GM13977 (cell line): Measurements from ENCODE around the gene ZNF346.

Experiments used
- DNase-seq: peaks from one replicate; pipeline ENCODE4 v3.0.0; 2012; ENCODE audit warnings: low spot score
- CTCF ChIP-seq: IDR thresholded peaks from 2 replicates; pipeline ENCODE4 v1.5.1; 2012; ENCODE audit warnings: mild to moderate bottlenecking, control low read depth; ENCODE audit not compliant: insufficient read depth; ENCODE audit errors: extremely low read depth, missing control alignments
- in situ Hi-C: fragments of 300-500 bp; cut with MboI; formaldehyde crosslinking; loops from one replicate; pipeline ENCODE4 v1.12.0; 2022; ENCODE audit warnings: low sequenced_read_pairs, low pct_unique_long_range_greater_than_20kb, mixed read lengths, inconsistent platforms; ENCODE audit not compliant: unreplicated experiment

The ZNF346 gene

DNA sequence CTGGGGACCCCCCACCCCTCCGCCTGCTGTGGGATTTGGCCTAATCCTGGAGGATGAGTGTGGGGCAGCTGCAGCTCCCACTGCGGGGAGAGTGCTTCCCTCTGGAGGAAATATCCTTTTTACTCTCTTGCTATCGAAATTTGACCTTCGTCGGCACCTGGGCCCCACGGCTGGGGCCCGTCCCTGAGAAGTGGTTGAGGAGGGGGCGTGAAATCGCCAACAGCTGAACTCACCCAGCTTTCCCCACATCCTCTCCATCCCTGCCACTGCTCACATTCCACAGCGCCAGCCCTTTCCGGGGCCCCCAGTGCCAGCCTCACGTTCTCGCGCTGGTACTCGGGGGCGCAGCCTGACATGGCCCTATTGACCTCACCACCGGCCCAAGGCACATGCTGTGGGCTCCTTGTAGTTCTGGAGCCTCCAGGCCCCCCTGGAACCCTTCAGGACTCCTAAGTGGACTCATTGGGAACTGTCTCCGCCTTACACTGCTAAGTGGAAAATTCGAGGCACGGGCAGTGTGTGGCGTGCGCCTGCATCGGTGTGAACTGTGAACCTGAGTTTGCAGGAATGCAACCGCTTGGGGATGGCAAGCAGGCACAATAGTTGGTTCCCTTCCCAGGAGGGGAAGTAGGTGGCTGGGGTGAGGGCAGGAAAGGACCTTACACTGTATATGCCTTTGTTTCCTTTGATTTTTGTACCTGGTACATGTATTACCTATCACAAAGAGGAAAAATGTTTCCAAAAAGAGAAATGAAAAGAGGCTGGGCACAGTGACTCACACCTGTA lies 83.4 kb downstream of the ZNF346 start:
- in situ Hi-C loops = loop anchor here (25.0 kb wide), 1 partner anchor 444 kb away; no protein-coding TSS in a partner anchor
- no peak for TF ChIP-seq CTCF
- no peak for DNase-seq

DNA sequence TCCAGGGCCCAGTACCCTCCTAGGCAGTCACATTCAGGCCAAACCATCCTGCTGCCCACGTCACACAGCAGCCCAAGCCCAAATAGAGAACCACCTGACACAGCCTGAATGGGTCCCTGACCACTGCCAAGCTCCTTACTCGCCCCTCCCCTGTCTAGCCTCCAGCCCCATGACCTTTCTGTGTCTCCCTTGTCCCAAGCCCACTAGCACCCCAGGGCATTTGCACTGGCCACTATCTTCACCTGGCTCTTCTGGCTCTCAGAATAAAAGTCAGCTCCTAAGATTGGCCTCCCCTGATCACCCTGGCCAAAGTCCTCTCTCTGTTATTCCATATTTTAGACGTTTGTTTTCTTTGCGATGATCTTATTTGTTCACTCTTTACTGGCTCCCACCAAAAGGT lies 84.7 kb downstream of the ZNF346 start:
- in situ Hi-C loops = loop anchor here (25.0 kb wide), 1 partner anchor 445 kb away; no protein-coding TSS in a partner anchor
- TF ChIP-seq CTCF = no peak
- no peak for DNase-seq

GRCh38 chr5:177109810-177110209 lies 87.3 kb downstream of the ZNF346 start:
- in situ Hi-C loops = loop anchor here (25.0 kb wide), 1 partner anchor 448 kb away; no protein-coding TSS in a partner anchor
- no peak for TF ChIP-seq CTCF
- DNase-seq = no peak

DNA sequence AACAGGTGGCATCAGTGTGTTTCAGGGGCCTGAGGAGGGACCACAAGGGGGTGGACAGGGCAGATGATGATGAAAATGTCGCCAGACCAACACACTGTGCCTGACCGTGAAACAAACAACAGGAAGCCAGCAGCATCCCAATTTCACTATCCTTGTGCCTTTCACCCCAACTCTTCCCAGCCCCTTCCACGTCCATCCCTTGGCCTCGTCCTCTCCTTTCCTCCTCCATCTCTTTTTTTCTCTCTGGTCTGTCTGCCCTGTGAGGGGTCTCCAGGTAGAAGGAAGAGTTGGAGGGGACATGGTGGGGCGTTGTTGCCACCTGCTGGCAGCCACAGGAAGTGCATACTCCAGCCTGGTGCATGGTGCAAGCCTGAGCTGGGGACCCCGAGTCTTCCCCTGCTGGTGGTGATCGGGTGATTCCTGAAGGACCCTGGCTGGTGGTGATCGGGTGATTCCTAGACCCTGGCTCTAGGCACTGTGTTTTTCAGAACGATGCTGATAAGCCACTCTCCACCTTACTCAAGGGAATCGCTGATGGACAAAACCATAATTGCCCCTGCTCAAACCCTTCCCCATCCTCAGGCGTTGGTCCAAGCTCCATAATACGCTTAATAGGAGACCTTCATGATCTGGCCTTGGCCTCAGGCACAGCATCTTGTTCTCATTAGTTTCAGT lies 89.4 kb downstream of the ZNF346 start:
- in situ Hi-C loops = loop anchor here (25.0 kb wide), 1 partner anchor 450 kb away; no protein-coding TSS in a partner anchor
- peak; percentile 95 for TF ChIP-seq CTCF
- peak; percentile 84 for DNase-seq

DNA sequence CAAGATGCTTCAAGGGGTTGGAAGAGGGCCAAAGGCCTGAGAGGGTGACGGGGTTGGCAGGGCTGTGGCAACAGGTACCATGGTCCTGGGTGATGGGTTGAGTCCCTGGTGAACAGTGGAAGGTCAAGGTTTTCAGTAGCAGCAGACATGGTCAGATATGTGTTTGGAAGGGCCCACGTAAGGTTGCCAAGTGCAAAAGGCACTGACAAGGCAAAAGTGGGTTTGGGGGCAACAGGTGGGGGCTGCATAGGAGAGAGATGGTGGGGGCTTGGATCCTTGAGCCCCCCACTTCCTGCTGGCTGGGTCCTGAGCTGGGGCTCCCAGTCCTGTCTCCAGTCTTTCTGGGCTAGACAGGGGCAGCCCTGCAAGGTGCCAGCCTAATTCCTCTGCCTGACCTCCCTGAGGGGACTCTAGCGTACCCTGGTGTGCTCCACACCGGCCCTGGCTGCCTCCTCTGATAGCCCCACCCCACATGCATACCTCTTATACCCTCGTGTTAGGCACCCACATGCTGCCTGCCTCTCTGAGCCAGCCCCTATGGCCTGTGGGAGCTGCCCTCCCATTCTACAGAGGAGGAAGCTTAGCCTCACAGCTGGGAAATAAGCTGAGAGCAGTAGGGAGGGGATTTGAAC lies 90.2 kb downstream of the ZNF346 start:
- no peak for TF ChIP-seq CTCF
- in situ Hi-C loops = loop anchor here (25.0 kb wide), 1 partner anchor 450 kb away; no protein-coding TSS in a partner anchor
- no peak for DNase-seq

DNA sequence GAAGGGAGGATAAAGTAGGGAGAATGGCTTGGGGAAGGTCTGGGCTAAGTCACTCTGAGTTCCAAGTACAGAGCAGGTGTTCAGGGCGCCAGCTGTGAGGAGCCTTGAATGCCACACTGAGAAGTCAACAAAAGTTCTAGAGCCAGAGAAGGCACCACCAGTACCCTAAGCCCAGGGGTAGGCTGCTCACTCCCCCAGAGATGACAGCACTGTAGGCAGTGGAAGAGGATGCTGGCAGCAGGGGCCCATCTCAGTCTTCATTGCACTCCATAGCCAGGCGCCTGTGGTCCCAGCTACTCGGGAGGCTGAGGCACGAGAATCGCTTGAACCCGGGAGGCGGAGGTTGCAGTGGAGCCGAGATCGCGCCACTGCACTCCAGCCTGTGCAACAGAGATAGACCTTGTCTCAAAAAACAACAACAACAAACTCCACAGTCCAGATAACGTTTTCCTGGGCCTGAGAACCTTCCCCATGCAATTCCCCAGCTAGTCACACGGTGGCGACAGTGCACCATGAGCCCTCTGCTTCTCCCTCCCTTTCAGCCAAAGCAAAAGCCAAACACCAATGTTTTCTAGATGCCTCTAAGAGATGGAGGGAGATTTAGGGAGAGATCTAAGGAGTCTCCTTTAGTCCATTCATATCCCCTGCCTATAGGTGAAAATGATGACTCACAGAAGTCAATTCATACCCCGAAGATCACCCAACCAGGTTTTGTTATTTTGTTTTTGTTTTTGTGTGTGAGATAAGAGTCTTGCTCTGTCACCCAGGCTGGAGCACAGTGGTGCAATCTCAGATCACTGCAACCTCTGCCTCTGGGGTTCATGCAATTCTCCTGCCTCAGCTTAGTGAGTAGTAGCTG lies 91.3 kb downstream of the ZNF346 start:
- peak; percentile 93 for DNase-seq
- TF ChIP-seq CTCF = peak; percentile 99
- in situ Hi-C loops = loop anchor here (25.0 kb wide), 1 partner anchor 451 kb away; no protein-coding TSS in a partner anchor
